H9 (cell line): ENCODE results near the gene ATAD2B. TPM values are rescaled to one million over a fixed set of nuclear protein-coding genes. Genes with fewer than 3 reads are reported as not detected.
"Not testable (repeated sequence)": the region's sequence is repeated elsewhere in the genome, so short reads cannot be mapped to it uniquely, and the experiment has no call there.

Experiments
- DNase-seq: peaks from one replicate; pipeline ENCODE4 v3.0.0-alpha.2; 2017
- H2AFZ ChIP-seq: one replicate; pipeline ENCODE4 v1.6.1; 2013; ENCODE audit warnings: mild to moderate bottlenecking, low read length, control low read depth, moderate library complexity
- H2AK5ac ChIP-seq: 2 replicates; pipeline ENCODE4 v1.6.1; 2013; ENCODE audit warnings: low read length, control low read depth, mixed read lengths; ENCODE audit not compliant: insufficient read length
- H2BK120ac ChIP-seq: one replicate; pipeline ENCODE4 v1.6.1; 2013; ENCODE audit warnings: low read depth, mild to moderate bottlenecking, low read length, control low read depth, inconsistent platforms; ENCODE audit not compliant: poor library complexity, severe bottlenecking
- H2BK12ac ChIP-seq: 2 replicates; pipeline ENCODE4 v1.6.1; 2013; ENCODE audit warnings: low read length, control low read depth, mixed read lengths, low read depth; ENCODE audit not compliant: insufficient read length
- H2BK15ac ChIP-seq: 2 replicates; pipeline ENCODE4 v1.6.1; 2013; ENCODE audit warnings: low read depth, low read length, control low read depth
- H2BK20ac ChIP-seq: one replicate; pipeline ENCODE4 v1.6.1; 2013; ENCODE audit warnings: low read depth, mild to moderate bottlenecking, low read length, control low read depth, inconsistent platforms; ENCODE audit not compliant: poor library complexity, severe bottlenecking
- H2BK5ac ChIP-seq: 2 replicates; pipeline ENCODE4 v1.6.1; 2013; ENCODE audit warnings: low read length, control low read depth, mixed read lengths; ENCODE audit not compliant: insufficient read length
- H3K14ac ChIP-seq: 2 replicates; pipeline ENCODE4 v1.6.1; 2013; ENCODE audit warnings: low read length, control low read depth; ENCODE audit not compliant: insufficient read depth
- H3K18ac ChIP-seq: 2 replicates; pipeline ENCODE4 v1.6.1; 2013; ENCODE audit warnings: low read depth, mild to moderate bottlenecking, mixed read lengths, low read length, control low read depth; ENCODE audit not compliant: insufficient read length
- H3K23ac ChIP-seq: 2 replicates; pipeline ENCODE4 v1.6.1; 2013; ENCODE audit warnings: low read length, control low read depth, mixed read lengths, low read depth; ENCODE audit not compliant: insufficient read length
- H3K23me2 ChIP-seq: 2 replicates; pipeline ENCODE4 v1.6.1; 2013; ENCODE audit warnings: low read depth, mild to moderate bottlenecking, mixed read lengths, low read length, control low read depth; ENCODE audit not compliant: insufficient read length, poor library complexity, severe bottlenecking
- H3K27ac ChIP-seq: 2 replicates; pipeline ENCODE4 v1.5.1; 2013; ENCODE audit warnings: low read length, control low read depth, mixed read lengths, low read depth; ENCODE audit not compliant: insufficient read length
- H3K27me3 ChIP-seq: 2 replicates; pipeline ENCODE4 v1.6.1; 2013; ENCODE audit warnings: low read length, control low read depth, inconsistent platforms; ENCODE audit not compliant: insufficient read depth
- H3K4ac ChIP-seq: 2 replicates; pipeline ENCODE4 v1.6.1; 2013; ENCODE audit warnings: low read depth, mild to moderate bottlenecking, control low read depth, inconsistent platforms, low read length, moderate library complexity
- H3K4me1 ChIP-seq: 2 replicates; pipeline ENCODE4 v1.6.1; 2013; ENCODE audit warnings: low read length, control low read depth, inconsistent platforms; ENCODE audit not compliant: insufficient read depth
- H3K4me2 ChIP-seq: 2 replicates; pipeline ENCODE4 v1.6.1; 2013; ENCODE audit warnings: low read length, control low read depth, mixed read lengths; ENCODE audit not compliant: insufficient read length, insufficient read depth
- H3K56ac ChIP-seq: 2 replicates; pipeline ENCODE4 v1.6.1; 2013; ENCODE audit warnings: low read depth, mild to moderate bottlenecking, mixed read lengths, low read length, control low read depth; ENCODE audit not compliant: insufficient read length
- H3K79me1 ChIP-seq: 2 replicates; pipeline ENCODE4 v1.6.1; 2013; ENCODE audit warnings: low read depth, mild to moderate bottlenecking, moderate library complexity, low read length, control low read depth, inconsistent platforms; ENCODE audit not compliant: insufficient read depth, poor library complexity, severe bottlenecking
- H3K79me2 ChIP-seq: 2 replicates; pipeline ENCODE4 v1.6.1; 2013; ENCODE audit warnings: low read length, control low read depth, inconsistent platforms; ENCODE audit not compliant: insufficient read depth
- H3K9ac ChIP-seq: 2 replicates; pipeline ENCODE4 v1.6.1; 2013; ENCODE audit warnings: low read length, control low read depth, mixed read lengths; ENCODE audit not compliant: insufficient read length; ENCODE audit errors: extremely low read depth
- H3K9me3 ChIP-seq: one replicate; pipeline ENCODE4 v1.6.1; 2013; ENCODE audit warnings: low read depth, low read length, inconsistent platforms; ENCODE audit not compliant: control insufficient read depth
- H3T11ph ChIP-seq: one replicate; pipeline ENCODE4 v1.6.1; 2013; ENCODE audit warnings: mild to moderate bottlenecking, low read length, control low read depth, inconsistent platforms
- H4K20me1 ChIP-seq: one replicate; pipeline ENCODE4 v1.6.1; 2013; ENCODE audit not compliant: control insufficient read depth, insufficient read length, insufficient read depth
- H4K5ac ChIP-seq: 2 replicates; pipeline ENCODE4 v1.6.1; 2013; ENCODE audit warnings: low read depth, mild to moderate bottlenecking, mixed read lengths, low read length, control low read depth; ENCODE audit not compliant: insufficient read length
- H4K8ac ChIP-seq: replicated peaks from 2 replicates; pipeline ENCODE4 v1.6.1; 2013; ENCODE audit warnings: low read length, control low read depth, mixed read lengths, low read depth; ENCODE audit not compliant: insufficient read length
- H4K91ac ChIP-seq: 2 replicates; pipeline ENCODE4 v1.6.1; 2013; ENCODE audit warnings: low read depth, mild to moderate bottlenecking, moderate library complexity, mixed read lengths, low read length, control low read depth; ENCODE audit not compliant: insufficient read length
- H3K27ac Mint-ChIP-seq, 3 experiments: 2 replicates in 2 of 3; 3 replicates in 1 of 3; pipeline ENCODE4 v1.8.0; 2020 to 2021; ENCODE audit warnings: mixed read lengths in 3 of 3, mild to moderate bottlenecking in 1 of 3, moderate library complexity in 1 of 3
- H3K27me3 Mint-ChIP-seq: 2 replicates; pipeline ENCODE4 v1.8.0; 2021; ENCODE audit warnings: low read depth, mild to moderate bottlenecking, moderate library complexity, mixed read lengths
- H3K36me3 Mint-ChIP-seq, 3 experiments: 2 replicates in 2 of 3; 3 replicates in 1 of 3; pipeline ENCODE4 v1.8.0; 2020 to 2021; ENCODE audit warnings: low read depth in 3 of 3, mixed read lengths in 3 of 3; ENCODE audit not compliant: insufficient read depth in 1 of 3
- H3K4me1 Mint-ChIP-seq, 2 experiments: 2 replicates each; pipeline ENCODE4 v1.8.0; 2020; ENCODE audit warnings: mixed read lengths in 2 of 2
- H3K4me3 Mint-ChIP-seq, 2 experiments: 2 replicates in 1 of 2; 3 replicates in 1 of 2; pipeline ENCODE4 v1.8.0; 2020 to 2021; ENCODE audit warnings: mild to moderate bottlenecking in 2 of 2, mixed read lengths in 2 of 2, moderate library complexity in 1 of 2
- H3K9me3 Mint-ChIP-seq, 2 experiments: 2 replicates in 1 of 2; 3 replicates in 1 of 2; pipeline ENCODE4 v1.8.0; 2020; ENCODE audit warnings: mild to moderate bottlenecking in 2 of 2, mixed read lengths in 2 of 2, moderate library complexity in 1 of 2
- CTCF ChIP-seq: fragments of 200-600 bp; sonication (generic); conservative IDR thresholded peaks from 3 replicates; pipeline ENCODE4 v1.8.0; 2021; ENCODE audit warnings: antibody characterized with exemption, mild to moderate bottlenecking
- WGBS: extraction: QIAGEN DNeasy Blood & Tissue Kit; methylation state at CpG from one replicate; pipeline ENCODE4 v1.1.7; 2013; ENCODE audit warnings: missing lambda C conversion rate, low lambda C conversion rate, mixed read lengths; ENCODE audit not compliant: insufficient read length; ENCODE audit errors: extremely low coverage; 5-methylcytosine and 5-hydroxymethylcytosine counted together
- total RNA-seq: library from RNA; stranded (reverse); gene quantifications from 2 replicates; pipeline ENCODE4 v1.2.1, GENCODE V29; 2021

Gene ATAD2B
- total RNA-seq, 1 experiment from 2014 or later, result 21.4 TPM

GRCh38 chr2:23745068-23745725 is 181.7 kb downstream of the ATAD2B start:
- Histone ChIP-seq H2AFZ (no peak overlapping the region), H4K20me1 (no peaks in the 10 kb centered on the region), H3K18ac (no peak overlapping the region), H2AK5ac (no peak overlapping the region), H2BK12ac (no peak overlapping the region), H3K79me1 (no peaks in the 10 kb centered on the region), H4K91ac (no peak overlapping the region), H3K56ac (no peak overlapping the region), H3K27me3 (no peaks in the 10 kb centered on the region), H3K79me2 (no peaks in the 10 kb centered on the region), H4K5ac (no peak overlapping the region), H3K23me2 (no peaks in the 10 kb centered on the region), H2BK120ac (no peak overlapping the region), H3K4ac (no peak overlapping the region), H2BK5ac (no peak overlapping the region), H3K9me3 (no peaks in the 10 kb centered on the region), H2BK20ac (no peak overlapping the region), H3K14ac (no peak overlapping the region), H3K23ac (no peak overlapping the region), H3K27ac (no peak overlapping the region), H3K4me2 (no peak overlapping the region), H2BK15ac (no peak overlapping the region), H4K8ac (no peak overlapping the region), H3K9ac (no peak overlapping the region), H3K4me1 (no peaks in the 10 kb centered on the region), H3T11ph (no peak overlapping the region)
- Mint-ChIP-seq H3K27me3 (no peaks in the 10 kb centered on the region), H3K4me1 (peaks cover 2 to 9% of the 10 kb centered on the region in 2 experiments), H3K9me3 (peaks cover 2 to 3% of the 10 kb centered on the region in 2 experiments; a peak in 2 of 5 replicates), H3K27ac (peak overlapping the region in 1 of 3 experiments; percentile 52; a peak in 4 of 7 replicates), H3K36me3 (peaks cover 0 to 9% (median 5%) of the 10 kb centered on the region in 3 experiments; a peak in 4 of 7 replicates), H3K4me3 (no peak overlapping the region)
- no CpG with 5 or more reads among the region's 8 CpGs for WGBS
- TF ChIP-seq CTCF, result no peak
- DNase-seq, result no peak

- H2BK5ac ChIP-seq, H3K14ac ChIP-seq: not testable (repeated sequence)
Measured at GRCh38 chr2:23736783-23737182, 190.1 kb downstream of the ATAD2B start.

More at GRCh38 chr2:23736783-23737182, 190.1 kb downstream of the ATAD2B start:
- not testable (repeated sequence) for H4K5ac ChIP-seq, H2BK15ac ChIP-seq, H3K79me1 ChIP-seq, H3K18ac ChIP-seq, H3T11ph ChIP-seq, H3K27ac Mint-ChIP-seq, H2AK5ac ChIP-seq, H4K91ac ChIP-seq, H3K79me2 ChIP-seq, H3K23ac ChIP-seq, H2BK120ac ChIP-seq, H3K4me2 ChIP-seq, H3K23me2 ChIP-seq, H4K20me1 ChIP-seq, H3K27me3 ChIP-seq, DNase-seq, H3K4ac ChIP-seq, H4K8ac ChIP-seq, H3K4me3 Mint-ChIP-seq, H2AFZ ChIP-seq, H2BK12ac ChIP-seq, H3K27me3 Mint-ChIP-seq, H2BK20ac ChIP-seq, H3K9me3 ChIP-seq, H3K56ac ChIP-seq, H3K4me1 Mint-ChIP-seq, H3K27ac ChIP-seq, H3K9ac ChIP-seq, H3K4me1 ChIP-seq
- H3K36me3 Mint-ChIP-seq, result peaks cover 18 to 29% (median 25%) of the 10 kb centered on the region in 3 experiments
- H3K9me3 Mint-ChIP-seq, result peaks cover 17 to 29% of the 10 kb centered on the region in 2 experiments
- no CpG with 5 or more reads among the region's 9 CpGs for WGBS
